ENCODE measurements around the gene PCNX2. TPM values are rescaled to one million over a fixed set of nuclear protein-coding genes. Genes with fewer than 3 reads are reported as not detected.

PCNX2 gene
- total and polyA plus RNA-seq, 5 donors from 2014 or later: 1.6 to 42.3 (median 3.1) TPM

DNA sequence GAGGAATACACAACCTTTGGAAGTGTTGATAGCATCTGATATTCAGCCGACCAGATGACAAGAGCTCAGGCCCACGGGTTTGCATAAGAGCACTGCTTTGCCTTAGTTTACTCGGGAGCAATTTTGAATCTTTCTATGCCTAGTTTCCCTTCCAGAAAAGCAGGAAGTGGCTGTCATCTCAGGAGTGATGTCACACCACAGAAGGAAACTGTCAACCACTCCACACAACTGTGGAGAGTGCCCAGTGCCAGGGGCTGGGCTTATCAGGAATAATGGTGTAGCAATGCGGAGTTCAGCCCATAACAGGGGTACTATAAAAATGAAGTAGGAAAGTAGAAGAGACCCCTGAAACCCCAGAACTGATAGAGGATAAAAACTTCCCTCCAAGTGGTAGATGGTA is 316.7 kb downstream of the PCNX2 start:
- Histone ChIP-seq H3K36me3 (ENCODE audit: control insufficient read depth, insufficient read depth, low read length) (peaks cover 15% of the 10 kb centered on the region), H3K4me1 (ENCODE audit: control insufficient read depth, insufficient read depth, low read length, poor library complexity, severe bottlenecking) (peaks cover 12% of the 10 kb centered on the region), H3K27ac (ENCODE audit: insufficient read depth, low read length, poor library complexity, severe bottlenecking) (no peak overlapping the region), H3K9me3 (ENCODE audit: control insufficient read depth in 2 of 2, low read length in 2 of 2) (peaks cover 4% of the 10 kb centered on the region in 2 experiments), H3K4me3 (ENCODE audit: low read depth, low read length) (no peak overlapping the region), H3K27me3 (ENCODE audit: control insufficient read depth, insufficient read depth, low read length) (no peaks in the 10 kb centered on the region)
- Mint-ChIP-seq H3K9me3 (peaks cover 0 to 6% (median 4%) of the 10 kb centered on the region in 7 donors), H3K27ac (peak overlapping the region in 1 of 3 donors; percentile 23), H3K27me3 (no peaks in the 10 kb centered on the region), H3K4me1 (peaks cover 1 to 12% (median 10%) of the 10 kb centered on the region in 4 donors), H3K36me3 (peaks cover 28% of the 10 kb centered on the region), H3K4me3 (no peak overlapping the region)
- ATAC-seq (ENCODE audit: low read depth in 2 of 2) (no peak), DNase-seq (no peak)

DNA sequence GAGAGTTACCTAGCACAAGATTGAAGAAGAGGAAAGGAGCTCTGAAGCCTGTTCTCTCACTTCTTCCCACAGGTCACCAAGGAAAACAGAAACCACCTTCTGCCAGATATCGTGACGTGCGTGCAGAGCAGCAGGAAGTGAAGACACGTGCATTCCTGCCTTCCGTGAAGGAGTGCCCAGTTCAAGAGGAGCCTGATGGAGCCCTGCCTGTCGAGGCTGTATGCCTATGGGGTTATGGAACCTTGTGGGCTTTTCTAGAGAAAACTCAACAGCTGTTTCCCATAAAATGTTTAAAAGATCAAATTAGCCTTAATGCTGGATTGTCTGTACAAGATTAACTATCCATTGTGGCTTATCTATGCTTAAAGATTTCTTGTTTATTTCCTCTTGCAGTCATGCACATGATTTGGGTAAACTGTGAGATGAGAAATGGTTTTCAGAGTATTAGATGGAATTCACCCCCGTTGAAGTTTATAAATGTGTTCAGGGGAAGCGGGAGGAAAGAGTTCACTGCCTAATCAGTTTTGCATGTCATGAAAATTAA is 317.4 kb downstream of the PCNX2 start:
- Mint-ChIP-seq H3K36me3 (peaks cover 32% of the 10 kb centered on the region), H3K4me3 (no peak overlapping the region)
- peak in 1 of 2 donors; percentile 31 for ATAC-seq (ENCODE audit: low read depth in 2 of 2)

DNA sequence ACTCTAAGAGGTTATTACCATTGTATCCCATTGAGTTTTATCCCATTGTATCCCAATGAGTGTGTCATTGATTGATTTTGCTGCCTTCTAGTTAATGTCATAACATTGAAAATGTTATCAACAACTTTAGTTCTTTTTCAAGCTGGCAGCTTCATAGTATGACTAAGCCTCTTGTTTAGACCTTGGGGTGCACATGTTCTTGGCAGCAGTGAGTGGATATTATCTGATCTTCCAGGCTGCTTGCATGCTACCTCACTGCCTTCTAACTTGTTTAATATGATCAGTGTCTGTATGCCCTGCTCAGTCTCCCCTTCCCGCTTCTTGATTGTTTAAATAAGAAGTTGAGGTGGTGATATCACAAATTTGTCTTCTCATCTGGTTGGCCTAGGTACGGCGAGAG is 320.6 kb downstream of the PCNX2 start:
- no peaks in the 10 kb centered on the region for H3K27me3 ChIP-seq (ENCODE audit: control insufficient read depth, insufficient read depth, low read length)
- peaks cover 2 to 23% (median 11%) of the 10 kb centered on the region in 7 donors for H3K9me3 Mint-ChIP-seq
- DNase-seq: no peak
- no peak overlapping the region for H3K4me3 Mint-ChIP-seq
- H3K4me1 ChIP-seq (ENCODE audit: control insufficient read depth, insufficient read depth, low read length, poor library complexity, severe bottlenecking): peaks cover 12% of the 10 kb centered on the region
- no peak overlapping the region for H3K4me3 ChIP-seq (ENCODE audit: low read depth, low read length)
- H3K27ac ChIP-seq (ENCODE audit: insufficient read depth, low read length, poor library complexity, severe bottlenecking): no peak overlapping the region
- no peaks in the 10 kb centered on the region for H3K27me3 Mint-ChIP-seq
- peak overlapping the region in 2 of 3 donors; percentile 1 to 21 for H3K27ac Mint-ChIP-seq
- peaks cover 1 to 12% (median 11%) of the 10 kb centered on the region in 4 donors for H3K4me1 Mint-ChIP-seq
- peaks cover 48% of the 10 kb centered on the region for H3K36me3 ChIP-seq (ENCODE audit: control insufficient read depth, insufficient read depth, low read length)
- no peak for ATAC-seq (ENCODE audit: low read depth in 2 of 2)
- peaks cover 51% of the 10 kb centered on the region for H3K36me3 Mint-ChIP-seq
- peaks cover 14 to 19% of the 10 kb centered on the region in 2 experiments for H3K9me3 ChIP-seq (ENCODE audit: control insufficient read depth in 2 of 2, low read length in 2 of 2)

More for the DNA sequence above, 317.4 kb downstream of the PCNX2 start:
- DNase-seq: peak in 1 of 3 donors; percentile 55
- Histone ChIP-seq H3K4me1 (ENCODE audit: control insufficient read depth, insufficient read depth, low read length, poor library complexity, severe bottlenecking) (peaks cover 12% of the 10 kb centered on the region), H3K4me3 (ENCODE audit: low read depth, low read length) (no peak overlapping the region), H3K36me3 (ENCODE audit: control insufficient read depth, insufficient read depth, low read length) (peaks cover 21% of the 10 kb centered on the region), H3K9me3 (ENCODE audit: control insufficient read depth in 2 of 2, low read length in 2 of 2) (peaks cover 10% of the 10 kb centered on the region in 2 experiments), H3K27ac (ENCODE audit: insufficient read depth, low read length, poor library complexity, severe bottlenecking) (no peak overlapping the region), H3K27me3 (ENCODE audit: control insufficient read depth, insufficient read depth, low read length) (no peaks in the 10 kb centered on the region)
- H3K27me3 Mint-ChIP-seq: no peaks in the 10 kb centered on the region
- H3K4me1 Mint-ChIP-seq: peaks cover 1 to 12% (median 11%) of the 10 kb centered on the region in 4 donors
- H3K9me3 Mint-ChIP-seq: peaks cover 0 to 12% (median 6%) of the 10 kb centered on the region in 7 donors
- peak overlapping the region in 2 of 3 donors; percentile 30 to 79 for H3K27ac Mint-ChIP-seq

DNA sequence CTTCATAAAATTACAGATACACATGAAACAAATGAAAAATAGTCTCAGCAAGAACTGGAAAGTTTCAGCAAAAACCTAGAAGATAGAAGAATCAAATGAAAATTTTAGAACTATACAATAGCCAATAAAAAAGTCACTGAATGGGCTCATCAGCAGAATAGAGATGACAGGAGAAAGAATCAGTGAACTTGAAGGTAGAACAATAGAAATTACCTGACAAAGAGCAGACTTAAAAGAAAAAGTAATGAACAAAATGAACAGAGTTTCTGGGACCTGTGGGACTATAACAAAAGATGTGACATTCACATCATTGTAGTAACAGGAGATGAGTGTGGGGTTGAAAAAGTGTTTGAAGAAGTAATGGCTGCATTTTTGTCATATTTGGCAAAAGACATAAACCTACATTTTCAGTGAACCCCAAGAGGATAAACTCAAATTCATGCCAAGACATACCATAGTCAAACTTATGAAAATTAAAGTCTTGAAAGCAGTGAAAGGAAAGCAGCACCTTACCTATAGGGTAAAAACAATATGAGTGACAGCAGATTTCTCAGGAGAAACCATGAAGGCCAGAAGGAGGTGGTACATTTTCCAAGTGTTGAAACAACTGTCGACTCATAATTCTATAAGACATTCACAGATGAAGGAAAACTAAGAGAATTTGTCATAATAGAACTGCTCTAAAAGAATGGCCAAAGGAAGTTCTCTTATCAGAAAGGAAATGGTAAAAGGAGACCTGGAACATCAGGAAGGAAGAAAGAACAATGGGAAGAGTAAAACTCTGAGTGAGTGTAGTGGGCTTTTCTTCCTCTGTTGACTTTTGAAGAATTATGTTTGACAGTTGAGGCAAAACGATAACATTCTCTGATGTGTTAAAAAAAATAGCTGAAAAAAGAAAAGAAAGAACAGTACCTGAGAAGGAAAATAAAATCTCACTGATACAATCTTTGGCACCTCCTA is 321.6 kb downstream of the PCNX2 start:
- no peak overlapping the region for H3K4me3 Mint-ChIP-seq
- peaks cover 61% of the 10 kb centered on the region for H3K36me3 Mint-ChIP-seq
- DNase-seq (no peak), ATAC-seq (ENCODE audit: low read depth in 2 of 2) (no peak)
- Histone ChIP-seq H3K27ac (ENCODE audit: insufficient read depth, low read length, poor library complexity, severe bottlenecking) (no peak overlapping the region), H3K9me3 (ENCODE audit: control insufficient read depth in 2 of 2, low read length in 2 of 2) (peaks cover 14 to 19% of the 10 kb centered on the region in 2 experiments), H3K4me3 (ENCODE audit: low read depth, low read length) (no peak overlapping the region), H3K4me1 (ENCODE audit: control insufficient read depth, insufficient read depth, low read length, poor library complexity, severe bottlenecking) (peaks cover 12% of the 10 kb centered on the region), H3K27me3 (ENCODE audit: control insufficient read depth, insufficient read depth, low read length) (no peaks in the 10 kb centered on the region), H3K36me3 (ENCODE audit: control insufficient read depth, insufficient read depth, low read length) (peaks cover 55% of the 10 kb centered on the region)
- H3K27me3 Mint-ChIP-seq: no peaks in the 10 kb centered on the region
- peaks cover 2 to 23% (median 11%) of the 10 kb centered on the region in 7 donors for H3K9me3 Mint-ChIP-seq
- peaks cover 1 to 12% (median 9%) of the 10 kb centered on the region in 4 donors for H3K4me1 Mint-ChIP-seq
- H3K27ac Mint-ChIP-seq: peak overlapping the region in 2 of 3 donors; percentile 6 to 9

DNA sequence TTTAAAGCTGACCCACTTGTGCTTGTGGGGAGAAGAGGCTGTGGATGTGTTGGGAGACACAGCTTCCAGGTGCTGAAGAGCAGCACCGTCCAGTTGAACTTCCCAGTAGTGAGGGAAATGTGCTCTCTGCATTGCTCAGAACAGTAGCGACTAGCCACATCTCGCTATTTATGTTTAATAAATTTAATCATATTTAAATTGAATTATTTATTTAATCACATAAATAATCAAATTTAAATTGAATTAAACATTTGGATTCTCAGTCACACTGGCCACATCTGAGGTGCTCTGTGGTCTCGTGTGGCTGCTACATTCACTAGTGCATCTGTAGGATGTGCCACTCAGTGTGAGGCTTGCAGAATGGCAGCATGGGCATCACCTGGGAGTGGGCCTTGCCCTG is 325.0 kb downstream of the PCNX2 start:
- peaks cover 14 to 19% of the 10 kb centered on the region in 2 experiments for H3K9me3 ChIP-seq (ENCODE audit: control insufficient read depth in 2 of 2, low read length in 2 of 2)
- H3K9me3 Mint-ChIP-seq: peaks cover 2 to 23% (median 10%) of the 10 kb centered on the region in 7 donors
- no peaks in the 10 kb centered on the region for H3K27me3 ChIP-seq (ENCODE audit: control insufficient read depth, insufficient read depth, low read length)
- no peak overlapping the region for H3K4me3 Mint-ChIP-seq
- H3K27ac Mint-ChIP-seq: no peak overlapping the region
- peaks cover 74% of the 10 kb centered on the region for H3K36me3 Mint-ChIP-seq
- H3K27me3 Mint-ChIP-seq: no peaks in the 10 kb centered on the region
- no peak for ATAC-seq (ENCODE audit: low read depth in 2 of 2)
- H3K27ac ChIP-seq (ENCODE audit: insufficient read depth, low read length, poor library complexity, severe bottlenecking): no peak overlapping the region
- H3K4me1 Mint-ChIP-seq: peaks cover 2 to 5% (median 5%) of the 10 kb centered on the region in 4 donors
- H3K36me3 ChIP-seq (ENCODE audit: control insufficient read depth, insufficient read depth, low read length): peaks cover 65% of the 10 kb centered on the region
- H3K4me1 ChIP-seq (ENCODE audit: control insufficient read depth, insufficient read depth, low read length, poor library complexity, severe bottlenecking): no peaks in the 10 kb centered on the region
- no peak for DNase-seq
- H3K4me3 ChIP-seq (ENCODE audit: low read depth, low read length): no peak overlapping the region

DNA sequence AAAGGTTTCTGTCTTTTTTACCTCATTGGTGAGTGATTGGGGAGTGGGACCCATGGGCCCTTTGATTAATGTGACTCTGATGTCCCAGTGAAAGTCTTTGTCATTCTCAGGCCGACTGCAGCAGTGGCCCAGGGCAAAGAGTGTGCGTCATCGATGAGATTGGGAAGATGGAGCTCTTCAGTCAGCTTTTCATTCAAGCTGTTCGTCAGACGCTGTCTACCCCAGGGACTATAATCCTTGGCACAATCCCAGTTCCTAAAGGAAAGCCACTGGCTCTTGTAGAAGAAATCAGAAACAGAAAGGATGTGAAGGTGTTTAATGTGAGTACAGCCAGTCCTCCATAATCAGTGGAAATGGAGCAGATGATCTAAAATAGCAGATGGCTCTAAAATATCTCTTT is 325.7 kb downstream of the PCNX2 start:
- Histone ChIP-seq H3K27ac (ENCODE audit: insufficient read depth, low read length, poor library complexity, severe bottlenecking) (no peak overlapping the region), H3K27me3 (ENCODE audit: control insufficient read depth, insufficient read depth, low read length) (no peaks in the 10 kb centered on the region), H3K4me3 (ENCODE audit: low read depth, low read length) (no peak overlapping the region), H3K4me1 (ENCODE audit: control insufficient read depth, insufficient read depth, low read length, poor library complexity, severe bottlenecking) (no peaks in the 10 kb centered on the region), H3K9me3 (ENCODE audit: control insufficient read depth in 2 of 2, low read length in 2 of 2) (peaks cover 14 to 19% of the 10 kb centered on the region in 2 experiments), H3K36me3 (ENCODE audit: control insufficient read depth, insufficient read depth, low read length) (peaks cover 68% of the 10 kb centered on the region)
- Mint-ChIP-seq H3K4me3 (no peak overlapping the region), H3K4me1 (peaks cover 0 to 11% (median 6%) of the 10 kb centered on the region in 4 donors), H3K36me3 (peaks cover 74% of the 10 kb centered on the region), H3K9me3 (peaks cover 2 to 23% (median 10%) of the 10 kb centered on the region in 7 donors), H3K27ac (no peak overlapping the region), H3K27me3 (no peaks in the 10 kb centered on the region)
- DNase-seq (no peak), ATAC-seq (ENCODE audit: low read depth in 2 of 2) (no peak)

DNA sequence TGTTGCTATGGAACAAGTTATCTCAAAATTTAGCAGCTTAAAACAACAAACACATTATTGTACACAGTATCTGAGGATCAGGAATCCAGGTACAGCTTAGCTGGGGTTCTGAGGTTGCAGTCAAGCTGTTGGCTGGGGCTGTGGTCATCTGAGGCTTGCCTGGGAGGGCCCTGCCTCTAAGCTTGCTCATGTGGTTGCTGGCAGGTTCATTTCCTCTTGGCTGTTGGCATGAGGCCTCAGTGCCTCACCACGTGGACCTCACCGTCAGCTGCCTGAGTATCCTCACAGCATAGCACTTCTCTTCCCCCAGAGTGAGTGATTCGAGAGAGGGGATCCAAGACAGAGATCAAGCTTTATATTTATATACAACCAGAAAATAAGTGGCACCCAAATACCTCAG is 326.6 kb downstream of the PCNX2 start:
- ATAC-seq (ENCODE audit: low read depth in 2 of 2): no peak
- H3K4me3 Mint-ChIP-seq: no peak overlapping the region

More for the DNA sequence above, 326.6 kb downstream of the PCNX2 start:
- H3K9me3 ChIP-seq (ENCODE audit: control insufficient read depth in 2 of 2, low read length in 2 of 2): peaks cover 12 to 17% of the 10 kb centered on the region in 2 experiments
- H3K9me3 Mint-ChIP-seq: peaks cover 2 to 21% (median 8%) of the 10 kb centered on the region in 7 donors
- H3K27ac Mint-ChIP-seq: peak overlapping the region in 1 of 3 donors; percentile 48
- no peak overlapping the region for H3K27ac ChIP-seq (ENCODE audit: insufficient read depth, low read length, poor library complexity, severe bottlenecking)
- no peaks in the 10 kb centered on the region for H3K27me3 Mint-ChIP-seq
- no peaks in the 10 kb centered on the region for H3K27me3 ChIP-seq (ENCODE audit: control insufficient read depth, insufficient read depth, low read length)
- peaks cover 65% of the 10 kb centered on the region for H3K36me3 Mint-ChIP-seq
- no peak overlapping the region for H3K4me3 ChIP-seq (ENCODE audit: low read depth, low read length)
- H3K4me1 Mint-ChIP-seq: peaks cover 0 to 11% (median 5%) of the 10 kb centered on the region in 4 donors
- DNase-seq: no peak
- no peaks in the 10 kb centered on the region for H3K4me1 ChIP-seq (ENCODE audit: control insufficient read depth, insufficient read depth, low read length, poor library complexity, severe bottlenecking)
- peaks cover 66% of the 10 kb centered on the region for H3K36me3 ChIP-seq (ENCODE audit: control insufficient read depth, insufficient read depth, low read length)
